SK-N-SH (cell line): ENCODE measurements around the gene CTAGE8. TPM values are rescaled to one million over a fixed set of nuclear protein-coding genes. Genes with fewer than 3 reads are reported as not detected.
"Not testable (repeated sequence)": the region's sequence is repeated elsewhere in the genome, so short reads cannot be mapped to it uniquely, and the experiment has no call there.

Source experiments
- CTCF ChIA-PET: fragments of 300-600, 350-600 bp; formaldehyde crosslinking; extraction: SDS; loops from one replicate; lab custom pipeline; 2021; lab: Yijun Ruan, JAX
- POLR2A ChIA-PET: fragments of 350-600 bp; sonication (Branson Sonifier 250); formaldehyde crosslinking; extraction: SDS; loops from one replicate; lab custom pipeline; 2020; ENCODE audit warnings: antibody characterized with exemption, inconsistent platforms; lab: Yijun Ruan, JAX
- DNase-seq: peaks from one replicate; pipeline ENCODE4 v3.0.0; 2012
- H2AFZ ChIP-seq: fragments of 200-600 bp; sonication (generic); 2 replicates; pipeline ENCODE4 v1.8.1; 2016; ENCODE audit warnings: antibody characterized with exemption, mild to moderate bottlenecking, low read depth
- H3F3A ChIP-seq: fragments of 200-600 bp; sonication (generic); replicated peaks from 2 replicates; pipeline ENCODE3; 2016; ENCODE audit warnings: antibody characterized with exemption, mild to moderate bottlenecking; ENCODE audit not compliant: insufficient read depth
- H3K27ac ChIP-seq, 2 experiments: fragments of 200-500 bp in 1 of 2; fragments of 200-600 bp in 1 of 2; sonication (Bioruptor generic) in 1 of 2; sonication (generic), shearing (Covaris generic) in 1 of 2; 2 replicates each; pipeline versions ENCODE4 v1.5.1 to v1.6.1; 2014 to 2016; ENCODE audit warnings: low read depth in 2 of 2, inconsistent platforms in 1 of 2, low read length in 1 of 2, mild to moderate bottlenecking in 1 of 2, mixed read lengths in 1 of 2
- H3K27me3 ChIP-seq: fragments of 200-600 bp; sonication (generic), shearing (Covaris generic); 2 replicates; pipeline ENCODE4 v1.6.1; 2016; ENCODE audit warnings: mixed run types; ENCODE audit not compliant: insufficient read depth
- H3K36me3 ChIP-seq, 2 experiments: fragments of 200-500 bp in 1 of 2; fragments of 200-600 bp in 1 of 2; sonication (Bioruptor generic) in 1 of 2; sonication (generic) in 1 of 2; replicated peaks in 1 of 2; 2 replicates each; pipeline versions ENCODE3 to v1.5.1; 2014 to 2016; ENCODE audit warnings: low read length in 1 of 2, mild to moderate bottlenecking in 1 of 2; ENCODE audit not compliant: insufficient read depth in 2 of 2, control insufficient read depth in 1 of 2
- H3K4me1 ChIP-seq, 2 experiments: fragments of 200-500 bp in 1 of 2; fragments of 200-600 bp in 1 of 2; sonication (Bioruptor generic) in 1 of 2; sonication (generic), shearing (Covaris generic) in 1 of 2; 2 replicates each; pipeline versions ENCODE4 v1.5.1 to v1.6.1; 2014 to 2016; ENCODE audit warnings: low read depth in 1 of 2, low read length in 1 of 2, mixed run types in 1 of 2; ENCODE audit not compliant: insufficient read depth in 2 of 2, control insufficient read depth in 1 of 2
- H3K4me2 ChIP-seq: fragments of 200-600 bp; sonication (generic), shearing (Covaris generic); 2 replicates; pipeline ENCODE4 v1.6.1; 2017; ENCODE audit warnings: mixed run types
- H3K4me3 ChIP-seq, 2 experiments: fragments of 200-500 bp in 1 of 2; fragments of 200-600 bp in 1 of 2; sonication (Bioruptor generic) in 1 of 2; sonication (generic), shearing (Covaris generic) in 1 of 2; 2 replicates each; pipeline versions ENCODE4 v1.5.1 to v1.8.1; 2014 to 2016; ENCODE audit warnings: low read depth in 2 of 2, inconsistent platforms in 1 of 2, low read length in 1 of 2, mild to moderate bottlenecking in 1 of 2, mixed read lengths in 1 of 2, moderate library complexity in 1 of 2
- H3K79me2 ChIP-seq: fragments of 200-600 bp; sonication (generic); 2 replicates; pipeline ENCODE4 v1.8.1; 2017; ENCODE audit warnings: mild to moderate bottlenecking; ENCODE audit not compliant: insufficient read depth
- H3K9ac ChIP-seq: fragments of 200-600 bp; sonication (generic); 2 replicates; pipeline ENCODE4 v1.6.1; 2017; ENCODE audit warnings: mixed run types
- H3K9me2 ChIP-seq: fragments of 200-600 bp; sonication (generic); 2 replicates; pipeline ENCODE4 v1.6.1; 2017; ENCODE audit warnings: mixed run types
- H3K9me3 ChIP-seq: fragments of 200-600 bp; sonication (generic); 2 replicates; pipeline ENCODE4 v1.6.1; 2017; ENCODE audit warnings: mixed run types, mild to moderate bottlenecking, moderate library complexity
- H4K20me1 ChIP-seq: fragments of 200-600 bp; sonication (generic); 2 replicates; pipeline ENCODE4 v1.6.1; 2017; ENCODE audit warnings: mild to moderate bottlenecking, mixed run types; ENCODE audit not compliant: insufficient read depth
- CHD2 ChIP-seq: fragments of 150-350 bp; IDR thresholded peaks from 2 replicates; pipeline ENCODE4 v1.6.1; 2018; ENCODE audit warnings: low read length; ENCODE audit not compliant: partially characterized antibody
- ELF1 ChIP-seq: IDR thresholded peaks from 2 replicates; pipeline ENCODE4 v1.4.0; 2012
- EP300 ChIP-seq, 2 experiments: IDR thresholded peaks; 2 replicates each; pipeline versions ENCODE4 v1.4.0 to v1.6.1; 2012; ENCODE audit warnings: borderline replicate concordance in 1 of 2, low read depth in 1 of 2, low read length in 1 of 2
- FOXM1 ChIP-seq: IDR thresholded peaks from 2 replicates; pipeline ENCODE4 v1.4.0; 2012; ENCODE audit warnings: low read depth, mild to moderate bottlenecking
- GATA2 ChIP-seq: sonication (generic); formaldehyde crosslinking; IDR thresholded peaks from 2 replicates; pipeline ENCODE4 v1.5.0; 2020; ENCODE audit warnings: mild to moderate bottlenecking, missing genetic modification reagents
- NRF1 ChIP-seq: IDR thresholded peaks from 2 replicates; pipeline ENCODE4 v1.6.1; 2012; ENCODE audit warnings: low read depth, mild to moderate bottlenecking, low read length
- PBX3 ChIP-seq: IDR thresholded peaks from 2 replicates; pipeline ENCODE4; 2012
- POLR2AphosphoS5 ChIP-seq: IDR thresholded peaks from 2 replicates; pipeline ENCODE4 v1.6.1; 2012; ENCODE audit warnings: low read depth, low read length
- RFX5 ChIP-seq: IDR thresholded peaks from 2 replicates; pipeline ENCODE4 v1.6.1; 2012; ENCODE audit warnings: mild to moderate bottlenecking, improper control_type of control experiment, low read length
- RXRA ChIP-seq: IDR thresholded peaks from 2 replicates; pipeline ENCODE4 v1.4.0; 2012; ENCODE audit warnings: low read depth, mild to moderate bottlenecking, borderline replicate concordance
- TCF12 ChIP-seq: IDR thresholded peaks from 2 replicates; pipeline ENCODE4 v1.4.0; 2012
- TEAD4 ChIP-seq: IDR thresholded peaks from 2 replicates; pipeline ENCODE4 v1.4.0; 2012; ENCODE audit warnings: mild to moderate bottlenecking, borderline replicate concordance; ENCODE audit not compliant: insufficient read depth
- YY1 ChIP-seq: IDR thresholded peaks from 2 replicates; pipeline ENCODE4 v1.4.0; 2012; ENCODE audit warnings: low read depth, mild to moderate bottlenecking
- ZBTB33 ChIP-seq: IDR thresholded peaks from 2 replicates; pipeline ENCODE4 v1.4.0; 2012; ENCODE audit warnings: low read depth, borderline replicate concordance
- WGBS: methylation state at CpG from one replicate; pipeline ENCODE4 v1.1.6; 2017; ENCODE audit warnings: low lambda C conversion rate; 5-methylcytosine and 5-hydroxymethylcytosine counted together
- polyA plus RNA-seq, 3 experiments: library from polyadenylated mRNA; depleted of rRNA; stranded (reverse); fragments of >200 nt; gene quantifications; 2 replicates each; pipeline ENCODE4 v1.2.3, GENCODE V29; 2012
- TF ChIP-seq, protein P1 (sequence below): IDR thresholded peaks from 2 replicates; pipeline ENCODE4 v1.4.0; 2012; ENCODE audit warnings: low read depth
- TF ChIP-seq, protein P2 (sequence below): fragments of 200-600 bp; sonication (generic); IDR thresholded peaks from 2 replicates; pipeline ENCODE4 v1.6.1; 2017; ENCODE audit warnings: antibody characterized with exemption, mild to moderate bottlenecking, moderate library complexity
- TF ChIP-seq, protein P3 (sequence below): fragments of 150-350 bp; IDR thresholded peaks from 2 replicates; pipeline ENCODE4 v1.6.1; 2017; ENCODE audit warnings: antibody characterized with exemption, low read length, low read depth, borderline replicate concordance

The CTAGE8 gene
- polyA plus RNA-seq, 1 of the 3 experiments (the other 2 are of a cell fraction), result not detected

DNA sequence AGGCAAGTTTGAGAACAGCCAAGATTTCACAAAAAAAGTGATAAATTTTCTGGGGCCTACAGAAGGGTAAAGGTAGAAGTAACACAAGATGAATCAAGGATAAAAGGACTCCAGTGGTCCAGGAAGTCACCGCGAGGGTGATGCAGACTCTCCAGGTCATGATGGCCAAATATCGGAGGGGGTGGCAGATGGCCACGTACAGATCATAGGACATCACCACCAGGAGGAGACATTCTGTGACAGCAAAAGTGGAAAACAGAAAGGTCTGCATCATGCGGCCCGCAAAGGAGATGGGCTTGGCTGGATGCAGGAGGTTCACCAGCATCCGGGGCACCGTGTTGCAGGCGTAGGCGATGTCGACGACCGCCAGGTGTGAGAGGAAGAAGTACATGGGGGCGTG is 10.0 kb downstream of the CTAGE8 start:
- H3K27me3 ChIP-seq, result peaks cover 16% of the 10 kb centered on the region; the same call in 1 of the 2 replicates
- H3K4me2 ChIP-seq, H3K36me3 ChIP-seq, H3K9ac ChIP-seq, H3K4me1 ChIP-seq, DNase-seq, H2AFZ ChIP-seq, H3K9me3 ChIP-seq, H3F3A ChIP-seq, H4K20me1 ChIP-seq, H3K79me2 ChIP-seq, CTCF ChIA-PET, H3K4me3 ChIP-seq, H3K27ac ChIP-seq, POLR2A ChIA-PET, H3K9me2 ChIP-seq: not testable (repeated sequence)
- WGBS, result no CpG with 5 or more reads among the region's 14 CpGs

GRCh38 chr7:144256112-144256511 is 13.0 kb downstream of the CTAGE8 start:
- POLR2A ChIA-PET, result no interaction called here
- Histone ChIP-seq H3K9me2 (no peaks in the 10 kb centered on the region), H3K9ac (no peak overlapping the region), H3K27ac (no peak overlapping the region), H3K36me3 (no peaks in the 10 kb centered on the region), H3K4me3 (no peak overlapping the region), H3K4me1 (no peaks in the 10 kb centered on the region), H2AFZ (no peak overlapping the region), H3F3A (no peaks in the 10 kb centered on the region), H4K20me1 (no peaks in the 10 kb centered on the region), H3K9me3 (no peaks in the 10 kb centered on the region; the same call in 1 of the 2 replicates), H3K27me3 (peaks cover 16% of the 10 kb centered on the region; the same call in 1 of the 2 replicates), H3K79me2 (no peaks in the 10 kb centered on the region), H3K4me2 (no peak overlapping the region)
- TF ChIP-seq, protein P1, sequence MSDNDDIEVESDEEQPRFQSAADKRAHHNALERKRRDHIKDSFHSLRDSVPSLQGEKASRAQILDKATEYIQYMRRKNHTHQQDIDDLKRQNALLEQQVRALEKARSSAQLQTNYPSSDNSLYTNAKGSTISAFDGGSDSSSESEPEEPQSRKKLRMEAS, result no peak
- no peak for TF ChIP-seq GATA2 (CRISPR knock-in tag)
- TF ChIP-seq, protein P2, sequence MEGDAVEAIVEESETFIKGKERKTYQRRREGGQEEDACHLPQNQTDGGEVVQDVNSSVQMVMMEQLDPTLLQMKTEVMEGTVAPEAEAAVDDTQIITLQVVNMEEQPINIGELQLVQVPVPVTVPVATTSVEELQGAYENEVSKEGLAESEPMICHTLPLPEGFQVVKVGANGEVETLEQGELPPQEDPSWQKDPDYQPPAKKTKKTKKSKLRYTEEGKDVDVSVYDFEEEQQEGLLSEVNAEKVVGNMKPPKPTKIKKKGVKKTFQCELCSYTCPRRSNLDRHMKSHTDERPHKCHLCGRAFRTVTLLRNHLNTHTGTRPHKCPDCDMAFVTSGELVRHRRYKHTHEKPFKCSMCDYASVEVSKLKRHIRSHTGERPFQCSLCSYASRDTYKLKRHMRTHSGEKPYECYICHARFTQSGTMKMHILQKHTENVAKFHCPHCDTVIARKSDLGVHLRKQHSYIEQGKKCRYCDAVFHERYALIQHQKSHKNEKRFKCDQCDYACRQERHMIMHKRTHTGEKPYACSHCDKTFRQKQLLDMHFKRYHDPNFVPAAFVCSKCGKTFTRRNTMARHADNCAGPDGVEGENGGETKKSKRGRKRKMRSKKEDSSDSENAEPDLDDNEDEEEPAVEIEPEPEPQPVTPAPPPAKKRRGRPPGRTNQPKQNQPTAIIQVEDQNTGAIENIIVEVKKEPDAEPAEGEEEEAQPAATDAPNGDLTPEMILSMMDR, result no peak
- TF ChIP-seq YY1, result no peak
- no peak for TF ChIP-seq NRF1
- no peak for TF ChIP-seq RFX5
- no peak for TF ChIP-seq EP300 (IDR thresholded peaks at IDR 0.05; ENCODE audit: borderline replicate concordance in 1 of 2, low read depth in 1 of 2, low read length in 1 of 2)
- TF ChIP-seq, protein P3, sequence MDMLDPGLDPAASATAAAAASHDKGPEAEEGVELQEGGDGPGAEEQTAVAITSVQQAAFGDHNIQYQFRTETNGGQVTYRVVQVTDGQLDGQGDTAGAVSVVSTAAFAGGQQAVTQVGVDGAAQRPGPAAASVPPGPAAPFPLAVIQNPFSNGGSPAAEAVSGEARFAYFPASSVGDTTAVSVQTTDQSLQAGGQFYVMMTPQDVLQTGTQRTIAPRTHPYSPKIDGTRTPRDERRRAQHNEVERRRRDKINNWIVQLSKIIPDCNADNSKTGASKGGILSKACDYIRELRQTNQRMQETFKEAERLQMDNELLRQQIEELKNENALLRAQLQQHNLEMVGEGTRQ, result no peak
- DNase-seq, result no peak
- CTCF ChIA-PET, result no interaction called here
- 9% methylated on average over 3 of the region's 3 CpGs for WGBS

DNA sequence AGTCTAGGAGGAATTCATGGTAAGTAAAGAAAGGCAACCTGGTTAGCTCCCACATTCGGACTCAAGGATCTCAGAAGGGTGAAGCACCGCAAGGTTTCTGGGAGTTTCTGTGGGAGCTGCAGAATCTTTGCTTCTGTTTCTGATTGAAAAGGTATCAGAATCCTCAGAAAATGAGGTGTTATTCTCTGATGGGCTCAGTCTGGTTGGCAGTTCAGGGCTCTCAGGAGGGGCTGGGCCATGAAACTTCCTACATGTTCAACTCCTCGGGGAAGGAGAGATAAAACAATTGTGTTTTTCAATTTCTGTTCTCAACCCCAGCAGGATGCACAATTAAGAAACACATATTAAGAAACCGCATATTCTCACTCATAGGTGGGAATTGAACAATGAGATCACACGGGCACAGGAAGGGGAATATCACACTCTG is 13.6 kb downstream of the CTAGE8 start:
- whole genome bisulfite sequencing, result 14% methylated on average over 5 of the region's 5 CpGs
- H2AFZ ChIP-seq, result no peak overlapping the region
- ChIA-PET POLR2A (no interaction called here), CTCF (no interaction called here)
- TF ChIP-seq POLR2AphosphoS5, result no peak
- no peak for TF ChIP-seq ZBTB33
- TF ChIP-seq EP300 (IDR thresholded peaks at IDR 0.05; ENCODE audit: borderline replicate concordance in 1 of 2, low read depth in 1 of 2, low read length in 1 of 2), result no peak
- no peak for TF ChIP-seq GATA2 (CRISPR knock-in tag)
- TF ChIP-seq RXRA, result no peak
- TF ChIP-seq YY1, result no peak
- TF ChIP-seq ELF1, result no peak
- no peak for TF ChIP-seq TCF12
- no peak for TF ChIP-seq FOXM1
- no peak for TF ChIP-seq PBX3
- no peak for TF ChIP-seq CHD2
- no peak for TF ChIP-seq TEAD4
- no peaks in the 10 kb centered on the region for H3F3A ChIP-seq
- no peaks in the 10 kb centered on the region for H3K9me2 ChIP-seq
- no peaks in the 10 kb centered on the region for H3K4me1 ChIP-seq
- H3K4me3 ChIP-seq, result no peak overlapping the region
- H3K36me3 ChIP-seq, result no peaks in the 10 kb centered on the region
- H3K27me3 ChIP-seq, result peaks cover 16% of the 10 kb centered on the region; the same call in 1 of the 2 replicates
- no peak for DNase-seq
- H3K27ac ChIP-seq, result no peak overlapping the region
- no peak overlapping the region for H3K4me2 ChIP-seq
- H3K79me2 ChIP-seq, result no peaks in the 10 kb centered on the region
- H3K9ac ChIP-seq, result no peak overlapping the region
- no peaks in the 10 kb centered on the region for H4K20me1 ChIP-seq
- H3K9me3 ChIP-seq, result no peaks in the 10 kb centered on the region; the same call in 1 of the 2 replicates
